H1 (cell line): Measurements from ENCODE around the gene CPNE5. TPM values are rescaled to one million over a fixed set of nuclear protein-coding genes. Genes with fewer than 3 reads are reported as not detected.

Source experiments
- BCL11A ChIP-seq, 2 experiments: IDR thresholded peaks; one replicate each; pipeline ENCODE4 v1.6.1; 2011; ENCODE audit warnings: low read depth in 2 of 2, low read length in 2 of 2, mild to moderate bottlenecking in 2 of 2
- CEBPB ChIP-seq: IDR thresholded peaks from 2 replicates; pipeline ENCODE4 v1.6.1; 2012; ENCODE audit warnings: low read depth, low read length
- CHD1 ChIP-seq: IDR thresholded peaks from 2 replicates; pipeline ENCODE4 v1.6.1; 2012; ENCODE audit warnings: low read depth, low read length, improper control_type of control experiment
- EGR1 ChIP-seq: IDR thresholded peaks from 2 replicates; pipeline ENCODE4 v1.6.1; 2011; ENCODE audit warnings: low read depth, low read length, borderline replicate concordance
- JUN ChIP-seq: IDR thresholded peaks from 2 replicates; pipeline ENCODE4 v1.6.1; 2011; ENCODE audit warnings: low read depth, mild to moderate bottlenecking, improper control_type of control experiment, low read length
- POU5F1 ChIP-seq: IDR thresholded peaks from 2 replicates; pipeline ENCODE4 v1.6.1; 2011; ENCODE audit warnings: low read depth, mild to moderate bottlenecking, low read length, moderate library complexity
- RAD21 ChIP-seq, 2 experiments: IDR thresholded peaks in 1 of 2; conservative IDR thresholded peaks in 1 of 2; 2 replicates each; pipeline ENCODE4 v1.6.1; 2011; ENCODE audit warnings: low read depth in 2 of 2, low read length in 2 of 2, improper control_type of control experiment in 1 of 2, inconsistent platforms in 1 of 2, mild to moderate bottlenecking in 1 of 2, moderate library complexity in 1 of 2
- RXRA ChIP-seq: IDR thresholded peaks from 2 replicates; pipeline ENCODE4 v1.6.1; 2011; ENCODE audit warnings: low read depth, mild to moderate bottlenecking, low read length, moderate library complexity; ENCODE audit not compliant: insufficient read depth
- polyA plus RNA-seq, 7 experiments: library from polyadenylated mRNA; depleted of rRNA in 3 of 7; stranded (reverse) in 5 of 7; unstranded in 2 of 7; fragments of >200 nt in 5 of 7; fragments of 200-250 nt in 2 of 7; gene quantifications; 1 replicate in 5 of 7; 2 replicates in 1 of 7; 4 replicates in 1 of 7; pipeline versions ENCODE4 v1.2.1 to v1.2.3, GENCODE V29; 2011 to 2013; ENCODE audit warnings: missing spikeins in 2 of 7, mixed read lengths in 2 of 7
- total RNA-seq: library from RNA; stranded (reverse); fragmentation: NEBNext Ultra II Directional; extraction: Animal tissue kit (Norgen Biotek cat#: 25700); gene quantifications from 2 replicates; pipeline ENCODE4 v1.2.1, GENCODE V29; 2021
- TF ChIP-seq, protein P1 (sequence below): fragments of 300-600 bp; sonication (generic); IDR thresholded peaks from 2 replicates; pipeline ENCODE4 v1.7.1; 2012; ENCODE audit warnings: low read length, moderate library complexity, mild to moderate bottlenecking, inconsistent platforms; ENCODE audit not compliant: insufficient replicate concordance

Gene CPNE5
- total and polyA plus RNA-seq, 2 of the 8 experiments (the other 6 are each of a cell fraction or from before 2014, with no cell fraction given), result 0.88 to 1.8 TPM

DNA sequence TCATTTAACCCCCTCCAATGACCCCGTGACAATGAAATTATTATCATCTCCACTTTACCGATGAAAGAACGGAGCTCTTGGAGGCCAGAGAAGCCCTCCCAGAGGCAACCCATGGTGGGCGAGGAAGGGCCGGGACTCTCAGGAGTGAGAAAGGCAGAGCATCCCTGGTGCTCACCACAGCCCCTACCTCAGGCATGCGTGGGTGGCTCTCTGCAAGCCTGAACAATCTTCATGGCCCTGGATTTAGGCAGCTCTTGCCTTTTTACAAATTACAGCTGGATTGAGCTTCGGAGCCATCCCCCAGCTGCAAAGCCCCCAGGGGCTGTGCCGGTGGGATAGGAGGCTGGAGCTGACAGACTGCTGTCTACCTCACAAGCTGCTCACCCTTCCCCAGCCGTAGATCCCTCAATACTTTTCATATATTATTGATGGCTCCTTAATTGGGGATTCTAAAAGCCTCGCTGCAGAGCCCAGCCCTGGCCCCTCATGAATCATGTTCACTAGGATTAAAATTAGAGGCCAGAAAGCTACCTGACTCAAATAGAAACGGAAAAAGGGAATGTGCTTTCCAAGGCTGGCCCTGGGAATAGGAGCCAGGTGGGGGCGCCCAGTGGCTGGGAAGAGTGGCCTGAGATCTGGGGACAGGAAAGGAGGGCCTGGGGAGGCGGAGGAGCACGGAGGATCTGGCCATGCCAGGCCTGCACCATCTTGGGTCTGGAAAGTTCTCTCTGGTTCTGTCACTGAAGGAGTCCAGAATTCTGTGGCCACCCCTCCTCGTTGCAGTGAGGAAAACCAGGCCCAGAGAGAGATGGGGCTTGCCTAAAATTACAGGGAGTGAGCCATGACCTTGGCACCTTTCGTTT, 29.1 kb downstream of the CPNE5 start (continued):
- TF ChIP-seq, protein P1, sequence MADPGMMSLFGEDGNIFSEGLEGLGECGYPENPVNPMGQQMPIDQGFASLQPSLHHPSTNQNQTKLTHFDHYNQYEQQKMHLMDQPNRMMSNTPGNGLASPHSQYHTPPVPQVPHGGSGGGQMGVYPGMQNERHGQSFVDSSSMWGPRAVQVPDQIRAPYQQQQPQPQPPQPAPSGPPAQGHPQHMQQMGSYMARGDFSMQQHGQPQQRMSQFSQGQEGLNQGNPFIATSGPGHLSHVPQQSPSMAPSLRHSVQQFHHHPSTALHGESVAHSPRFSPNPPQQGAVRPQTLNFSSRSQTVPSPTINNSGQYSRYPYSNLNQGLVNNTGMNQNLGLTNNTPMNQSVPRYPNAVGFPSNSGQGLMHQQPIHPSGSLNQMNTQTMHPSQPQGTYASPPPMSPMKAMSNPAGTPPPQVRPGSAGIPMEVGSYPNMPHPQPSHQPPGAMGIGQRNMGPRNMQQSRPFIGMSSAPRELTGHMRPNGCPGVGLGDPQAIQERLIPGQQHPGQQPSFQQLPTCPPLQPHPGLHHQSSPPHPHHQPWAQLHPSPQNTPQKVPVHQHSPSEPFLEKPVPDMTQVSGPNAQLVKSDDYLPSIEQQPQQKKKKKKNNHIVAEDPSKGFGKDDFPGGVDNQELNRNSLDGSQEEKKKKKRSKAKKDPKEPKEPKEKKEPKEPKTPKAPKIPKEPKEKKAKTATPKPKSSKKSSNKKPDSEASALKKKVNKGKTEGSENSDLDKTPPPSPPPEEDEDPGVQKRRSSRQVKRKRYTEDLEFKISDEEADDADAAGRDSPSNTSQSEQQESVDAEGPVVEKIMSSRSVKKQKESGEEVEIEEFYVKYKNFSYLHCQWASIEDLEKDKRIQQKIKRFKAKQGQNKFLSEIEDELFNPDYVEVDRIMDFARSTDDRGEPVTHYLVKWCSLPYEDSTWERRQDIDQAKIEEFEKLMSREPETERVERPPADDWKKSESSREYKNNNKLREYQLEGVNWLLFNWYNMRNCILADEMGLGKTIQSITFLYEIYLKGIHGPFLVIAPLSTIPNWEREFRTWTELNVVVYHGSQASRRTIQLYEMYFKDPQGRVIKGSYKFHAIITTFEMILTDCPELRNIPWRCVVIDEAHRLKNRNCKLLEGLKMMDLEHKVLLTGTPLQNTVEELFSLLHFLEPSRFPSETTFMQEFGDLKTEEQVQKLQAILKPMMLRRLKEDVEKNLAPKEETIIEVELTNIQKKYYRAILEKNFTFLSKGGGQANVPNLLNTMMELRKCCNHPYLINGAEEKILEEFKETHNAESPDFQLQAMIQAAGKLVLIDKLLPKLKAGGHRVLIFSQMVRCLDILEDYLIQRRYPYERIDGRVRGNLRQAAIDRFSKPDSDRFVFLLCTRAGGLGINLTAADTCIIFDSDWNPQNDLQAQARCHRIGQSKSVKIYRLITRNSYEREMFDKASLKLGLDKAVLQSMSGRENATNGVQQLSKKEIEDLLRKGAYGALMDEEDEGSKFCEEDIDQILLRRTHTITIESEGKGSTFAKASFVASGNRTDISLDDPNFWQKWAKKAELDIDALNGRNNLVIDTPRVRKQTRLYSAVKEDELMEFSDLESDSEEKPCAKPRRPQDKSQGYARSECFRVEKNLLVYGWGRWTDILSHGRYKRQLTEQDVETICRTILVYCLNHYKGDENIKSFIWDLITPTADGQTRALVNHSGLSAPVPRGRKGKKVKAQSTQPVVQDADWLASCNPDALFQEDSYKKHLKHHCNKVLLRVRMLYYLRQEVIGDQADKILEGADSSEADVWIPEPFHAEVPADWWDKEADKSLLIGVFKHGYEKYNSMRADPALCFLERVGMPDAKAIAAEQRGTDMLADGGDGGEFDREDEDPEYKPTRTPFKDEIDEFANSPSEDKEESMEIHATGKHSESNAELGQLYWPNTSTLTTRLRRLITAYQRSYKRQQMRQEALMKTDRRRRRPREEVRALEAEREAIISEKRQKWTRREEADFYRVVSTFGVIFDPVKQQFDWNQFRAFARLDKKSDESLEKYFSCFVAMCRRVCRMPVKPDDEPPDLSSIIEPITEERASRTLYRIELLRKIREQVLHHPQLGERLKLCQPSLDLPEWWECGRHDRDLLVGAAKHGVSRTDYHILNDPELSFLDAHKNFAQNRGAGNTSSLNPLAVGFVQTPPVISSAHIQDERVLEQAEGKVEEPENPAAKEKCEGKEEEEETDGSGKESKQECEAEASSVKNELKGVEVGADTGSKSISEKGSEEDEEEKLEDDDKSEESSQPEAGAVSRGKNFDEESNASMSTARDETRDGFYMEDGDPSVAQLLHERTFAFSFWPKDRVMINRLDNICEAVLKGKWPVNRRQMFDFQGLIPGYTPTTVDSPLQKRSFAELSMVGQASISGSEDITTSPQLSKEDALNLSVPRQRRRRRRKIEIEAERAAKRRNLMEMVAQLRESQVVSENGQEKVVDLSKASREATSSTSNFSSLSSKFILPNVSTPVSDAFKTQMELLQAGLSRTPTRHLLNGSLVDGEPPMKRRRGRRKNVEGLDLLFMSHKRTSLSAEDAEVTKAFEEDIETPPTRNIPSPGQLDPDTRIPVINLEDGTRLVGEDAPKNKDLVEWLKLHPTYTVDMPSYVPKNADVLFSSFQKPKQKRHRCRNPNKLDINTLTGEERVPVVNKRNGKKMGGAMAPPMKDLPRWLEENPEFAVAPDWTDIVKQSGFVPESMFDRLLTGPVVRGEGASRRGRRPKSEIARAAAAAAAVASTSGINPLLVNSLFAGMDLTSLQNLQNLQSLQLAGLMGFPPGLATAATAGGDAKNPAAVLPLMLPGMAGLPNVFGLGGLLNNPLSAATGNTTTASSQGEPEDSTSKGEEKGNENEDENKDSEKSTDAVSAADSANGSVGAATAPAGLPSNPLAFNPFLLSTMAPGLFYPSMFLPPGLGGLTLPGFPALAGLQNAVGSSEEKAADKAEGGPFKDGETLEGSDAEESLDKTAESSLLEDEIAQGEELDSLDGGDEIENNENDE, result no peak
- TF ChIP-seq RAD21 (IDR thresholded peaks at IDR 0.05 in 1 of 2, conservative IDR thresholded peaks at IDR 0.05 in 1 of 2; ENCODE audit: low read depth in 2 of 2, low read length in 2 of 2) (peak; percentile 61 to 67), CHD1 (no peak), POU5F1 (no peak), EGR1 (no peak), RXRA (no peak), CEBPB (no peak), BCL11A (IDR thresholded peaks at IDR 0.05; ENCODE audit: low read depth in 2 of 2, low read length in 2 of 2) (no peak), JUN (no peak)
